Embryonic facial prominence (tissue), 1 donor: ENCODE results near the gene CYFIP2.
"Not testable (repeated sequence)": the region's sequence is repeated elsewhere in the genome, so short reads cannot be mapped to it uniquely, and the experiment has no call there.

ENCODE experiments used
- DNase-seq: peaks from one replicate; pipeline ENCODE4 v3.0.0-alpha.2; 2016; ENCODE audit errors: extremely low spot score

CYFIP2 gene

DNA sequence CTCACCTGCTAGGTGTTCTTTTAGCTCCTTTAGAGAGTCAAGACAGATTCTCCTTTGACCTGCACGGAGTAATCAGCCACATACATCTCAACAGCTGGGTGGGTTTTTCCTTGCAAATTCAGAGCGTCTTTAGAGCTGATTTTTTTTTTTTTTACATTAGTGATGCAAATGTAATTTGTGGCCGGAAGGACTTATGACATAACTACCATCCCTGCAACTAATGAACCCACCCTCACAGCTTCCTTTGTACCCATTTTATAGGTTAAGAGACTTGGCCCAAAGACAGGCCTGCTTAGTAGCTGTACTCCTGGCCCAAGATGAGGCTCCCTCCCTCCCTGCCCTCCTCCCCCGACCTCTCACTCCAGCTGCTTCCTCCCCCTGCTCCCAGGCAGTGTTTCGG lies 124.2 kb downstream of the CYFIP2 start:
- no peak for DNase-seq

DNA sequence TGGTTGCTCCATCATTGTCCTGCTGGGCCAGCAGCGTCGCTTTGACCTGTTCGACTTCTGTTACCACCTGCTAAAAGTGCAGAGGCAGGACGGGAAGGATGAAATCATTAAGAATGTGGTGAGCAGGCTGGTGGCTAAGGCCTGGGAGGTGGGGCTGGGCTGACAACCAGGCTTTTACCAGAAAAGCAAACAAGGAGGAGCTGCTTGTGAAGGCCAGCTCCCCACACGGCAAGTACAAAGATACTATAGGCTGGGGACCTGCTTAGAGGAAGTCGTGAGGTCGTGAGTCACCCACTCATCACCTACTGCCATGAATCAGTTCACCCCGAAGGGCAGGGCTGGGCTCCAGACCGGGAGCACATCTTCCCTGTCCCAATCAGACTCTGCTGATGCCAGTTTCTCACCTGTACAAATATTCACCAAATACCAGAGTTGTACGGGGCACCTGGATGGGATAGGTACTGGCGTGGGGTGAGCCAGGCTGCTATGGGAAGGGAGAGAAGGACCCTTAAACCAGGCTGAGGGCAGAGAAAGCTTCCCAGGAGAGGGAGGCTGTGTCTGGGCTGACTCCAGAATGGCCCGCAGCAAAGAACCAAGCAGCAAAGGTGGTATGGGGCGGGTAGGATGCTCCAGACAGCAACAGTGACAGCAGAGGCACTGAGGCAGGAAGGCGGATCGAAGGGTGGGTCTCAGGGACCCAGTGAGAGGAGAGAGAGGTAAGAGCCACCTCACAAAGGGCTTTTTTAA lies 124.8 kb downstream of the CYFIP2 start:
- DNase-seq, result no peak

DNA sequence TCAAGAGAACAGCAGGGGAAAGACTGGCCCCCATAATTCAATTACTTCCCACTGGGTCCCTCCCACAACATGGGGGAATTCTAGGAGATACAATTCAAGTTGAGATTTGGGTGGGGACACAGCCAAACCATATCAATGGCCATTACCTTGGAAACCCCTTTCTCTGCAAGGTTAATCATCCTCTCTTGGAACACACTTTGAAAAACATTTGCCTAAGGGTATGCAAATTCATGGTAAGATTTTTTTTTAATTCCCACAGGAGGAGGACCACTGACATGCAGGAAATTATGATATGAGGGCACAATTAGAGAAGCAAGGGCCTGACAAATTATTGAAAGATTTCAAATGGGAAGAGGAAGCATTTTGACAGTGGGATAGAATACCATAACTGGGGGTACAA lies 132.4 kb downstream of the CYFIP2 start:
- DNase-seq, result no peak

DNA sequence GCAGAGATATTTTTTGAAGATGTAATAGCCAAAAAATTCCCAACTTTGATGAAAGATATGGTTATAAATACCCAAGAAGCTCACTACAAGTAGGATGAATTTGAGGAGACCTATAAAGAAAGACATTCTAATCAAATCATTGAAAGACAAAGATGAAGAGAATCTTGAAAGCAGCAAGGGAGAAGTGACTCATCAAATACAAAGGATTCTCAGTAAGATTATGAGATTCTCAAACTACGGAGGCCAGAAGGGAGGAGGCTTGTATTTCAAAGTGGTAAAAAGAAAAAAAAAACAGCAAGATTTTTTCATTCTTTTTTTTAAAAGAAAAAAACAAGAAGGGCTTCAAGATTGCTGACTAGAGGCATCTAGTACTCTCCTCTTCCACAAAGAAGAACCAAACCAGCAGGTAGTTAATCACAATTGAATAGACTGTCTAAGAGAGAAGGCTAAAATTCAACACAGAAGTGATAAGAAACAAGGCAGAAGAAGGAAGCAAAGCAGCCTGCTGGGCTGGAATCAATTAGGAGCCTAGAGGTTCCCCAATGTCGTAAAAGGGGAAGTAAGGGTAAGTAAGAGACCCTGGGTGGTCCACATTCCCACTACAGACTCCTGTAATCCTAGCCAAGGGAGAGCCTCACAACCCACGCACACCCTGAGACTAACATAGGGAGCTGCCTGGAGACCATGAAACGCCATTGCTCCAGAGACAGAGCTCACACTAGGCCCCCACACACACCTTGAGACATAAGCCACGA lies 135.0 kb downstream of the CYFIP2 start:
- no peak for DNase-seq

DNA sequence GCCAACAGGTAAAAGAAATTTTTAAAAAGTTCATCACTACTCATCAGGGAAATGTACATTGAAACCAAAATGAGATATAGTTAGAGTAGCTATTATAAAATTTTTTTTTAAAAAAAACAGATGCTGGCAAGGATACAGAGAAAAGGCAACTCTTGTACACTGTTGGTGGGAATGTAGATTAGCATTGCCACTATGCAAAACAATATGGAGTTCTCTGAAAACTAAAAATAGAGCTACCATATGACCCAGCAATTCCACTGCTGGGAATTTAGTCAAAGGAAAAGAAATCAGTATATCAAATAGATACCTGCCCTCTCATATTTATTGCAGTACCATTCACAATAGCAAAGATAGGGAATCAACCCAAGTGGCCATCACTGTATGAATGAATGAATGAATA lies 149.9 kb downstream of the CYFIP2 start:
- DNase-seq, result no peak

DNA sequence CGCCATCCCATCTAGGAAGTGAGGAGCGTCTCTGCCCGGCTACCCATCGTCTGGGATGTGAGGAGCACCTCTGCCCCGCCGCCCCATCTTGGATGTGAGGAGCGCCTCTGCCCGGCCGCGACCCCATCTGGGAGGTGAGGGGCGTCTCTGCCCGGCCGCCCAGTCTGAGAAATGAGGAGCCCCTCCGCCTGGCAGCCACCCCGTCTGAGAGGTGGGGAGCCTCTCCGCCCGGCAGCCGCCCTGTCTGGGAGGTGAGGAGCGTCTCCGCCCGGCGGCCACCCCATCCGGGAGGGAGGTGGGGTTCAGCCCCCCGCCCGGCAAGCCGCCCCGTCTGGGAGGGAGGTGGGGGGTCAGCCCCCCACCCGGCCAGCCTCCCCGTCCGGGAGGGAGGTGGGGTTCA lies 153.6 kb downstream of the CYFIP2 start:
- DNase-seq, result not testable (repeated sequence)

DNA sequence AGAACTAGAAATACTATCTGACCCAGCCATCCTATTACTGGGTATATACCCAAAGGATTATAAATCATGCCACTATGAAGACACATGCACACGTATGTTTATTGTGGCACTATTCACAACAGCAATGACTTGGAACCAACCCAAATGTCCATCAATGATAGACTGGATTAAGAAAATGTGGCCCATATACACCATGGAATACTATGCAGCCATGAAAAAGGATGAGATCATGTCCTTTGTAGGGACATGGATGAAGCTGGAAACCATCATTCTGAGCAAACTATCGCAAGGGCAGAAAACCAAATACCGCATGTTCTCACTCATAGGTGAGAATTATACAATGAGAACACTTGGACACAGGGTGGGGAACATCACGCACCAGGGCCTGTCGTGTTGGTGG lies 164.0 kb downstream of the CYFIP2 start:
- DNase-seq, result not testable (repeated sequence)

DNA sequence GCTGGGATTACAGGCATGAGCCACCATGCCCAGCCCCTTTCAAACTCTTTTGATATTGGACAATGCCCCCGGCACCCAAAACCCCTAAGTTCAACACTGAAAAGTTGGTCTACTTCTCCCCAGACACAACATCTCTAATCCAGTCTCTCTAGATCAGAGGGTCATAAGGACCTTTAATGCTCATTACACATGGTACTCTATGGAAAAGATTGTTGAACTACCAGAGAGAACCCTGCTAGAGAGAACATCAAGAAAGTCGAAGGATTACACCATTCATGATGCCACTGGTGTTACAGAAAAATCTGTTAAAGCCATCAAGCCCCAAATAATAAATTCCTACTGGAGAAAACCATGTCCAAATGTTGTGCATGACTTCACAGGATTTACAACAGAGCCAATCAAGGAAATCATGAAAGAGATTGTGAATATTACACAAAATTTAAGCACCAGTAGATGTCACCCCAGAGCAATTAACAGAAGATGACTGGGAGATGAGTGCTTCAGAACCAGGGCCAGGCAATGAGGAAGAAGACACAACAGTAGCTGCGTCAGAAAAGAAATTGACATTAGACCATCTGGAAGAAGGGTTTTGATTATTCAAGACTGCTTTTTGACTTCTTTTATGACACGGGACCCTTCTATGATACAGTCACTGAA lies 165.7 kb downstream of the CYFIP2 start:
- DNase-seq, result no peak

DNA sequence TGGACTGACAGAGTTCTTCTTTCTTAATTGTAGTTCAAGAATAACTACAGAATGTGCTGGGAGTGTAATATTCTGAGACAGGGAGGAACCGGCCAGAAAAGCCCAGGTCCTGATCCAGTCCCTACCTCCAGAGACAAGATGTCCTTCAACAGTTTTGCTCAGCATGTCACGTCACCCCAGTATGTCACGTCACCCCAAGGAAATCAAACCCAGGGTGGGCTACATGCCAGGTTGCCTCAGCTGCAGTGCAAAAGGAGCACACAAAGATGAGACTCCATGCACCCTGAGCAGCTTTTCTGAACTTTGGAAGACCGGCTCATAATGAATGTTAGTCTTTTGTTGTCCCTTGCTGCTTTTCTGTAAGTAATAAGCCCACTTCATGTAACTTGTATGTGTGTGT lies 168.2 kb downstream of the CYFIP2 start:
- no peak for DNase-seq

DNA sequence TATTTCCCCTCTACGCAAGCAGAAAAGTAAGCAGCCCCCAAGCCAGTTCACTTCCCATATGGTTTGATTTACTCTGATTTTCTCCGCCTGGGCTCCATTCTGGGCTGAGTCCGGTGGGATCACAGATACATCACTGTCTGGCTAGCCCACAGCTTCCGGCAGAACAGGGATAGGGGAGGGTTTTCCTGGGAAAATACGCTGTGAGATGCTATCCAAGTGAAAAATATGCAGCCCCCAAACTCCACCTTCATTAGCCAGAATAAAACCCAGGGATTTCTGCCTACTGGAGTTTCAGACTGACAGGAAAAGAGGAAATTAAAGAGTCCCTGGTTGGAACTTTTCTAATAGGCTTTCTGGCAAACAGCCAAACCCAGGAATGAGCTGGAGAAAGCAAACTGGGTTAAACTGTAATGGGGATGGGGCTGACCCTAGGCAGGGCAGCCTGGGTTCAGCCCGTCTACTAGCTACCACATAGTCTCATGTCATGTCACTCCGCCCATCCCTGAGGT lies 177.2 kb downstream of the CYFIP2 start:
- DNase-seq, result peak; percentile 68

DNA sequence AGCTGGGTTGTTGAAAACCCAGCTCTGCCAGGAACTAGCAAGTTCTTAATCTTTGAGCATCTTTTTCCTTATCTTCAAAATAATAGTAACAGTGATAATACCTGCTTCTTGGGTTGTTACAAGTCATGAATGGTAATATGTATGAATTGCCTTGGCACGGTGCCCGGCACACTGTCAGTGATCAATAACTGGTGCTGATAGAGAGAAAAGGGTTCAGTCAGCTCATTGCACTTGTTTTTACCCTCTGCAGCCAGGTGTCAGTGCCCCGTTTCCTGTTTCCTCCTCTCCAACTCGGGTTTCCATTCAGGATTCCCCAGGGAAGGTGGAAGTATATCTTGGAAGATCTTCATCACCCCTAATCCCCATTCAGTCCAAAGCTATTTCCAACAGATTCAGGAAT lies 178.3 kb downstream of the CYFIP2 start:
- no peak for DNase-seq
